ENCODE data around the gene DSEL.

The DSEL gene

DNA sequence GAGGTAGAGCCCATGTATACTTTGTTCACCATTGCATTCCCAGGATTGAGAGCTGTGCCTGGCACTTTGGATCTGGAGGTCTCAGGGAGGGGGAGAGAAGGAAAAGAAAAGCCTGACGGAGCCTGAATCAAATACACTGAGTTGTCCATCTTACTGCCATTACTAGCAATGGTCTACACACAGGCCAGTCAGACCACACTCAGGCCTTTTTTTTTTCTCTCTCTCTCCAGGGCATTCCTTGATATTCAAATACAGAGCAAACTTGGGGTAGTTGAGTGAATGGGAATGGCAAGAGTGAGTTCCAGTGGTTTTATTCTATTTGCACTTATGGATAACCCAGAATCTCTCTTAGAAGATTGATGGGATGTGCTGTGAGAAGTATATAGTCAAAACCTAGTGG is 11.8 kb downstream of the DSEL start:
- in situ Hi-C loops (cut with HindIII; ENCODE audit: low sequenced_read_pairs): no loop called here

DNA sequence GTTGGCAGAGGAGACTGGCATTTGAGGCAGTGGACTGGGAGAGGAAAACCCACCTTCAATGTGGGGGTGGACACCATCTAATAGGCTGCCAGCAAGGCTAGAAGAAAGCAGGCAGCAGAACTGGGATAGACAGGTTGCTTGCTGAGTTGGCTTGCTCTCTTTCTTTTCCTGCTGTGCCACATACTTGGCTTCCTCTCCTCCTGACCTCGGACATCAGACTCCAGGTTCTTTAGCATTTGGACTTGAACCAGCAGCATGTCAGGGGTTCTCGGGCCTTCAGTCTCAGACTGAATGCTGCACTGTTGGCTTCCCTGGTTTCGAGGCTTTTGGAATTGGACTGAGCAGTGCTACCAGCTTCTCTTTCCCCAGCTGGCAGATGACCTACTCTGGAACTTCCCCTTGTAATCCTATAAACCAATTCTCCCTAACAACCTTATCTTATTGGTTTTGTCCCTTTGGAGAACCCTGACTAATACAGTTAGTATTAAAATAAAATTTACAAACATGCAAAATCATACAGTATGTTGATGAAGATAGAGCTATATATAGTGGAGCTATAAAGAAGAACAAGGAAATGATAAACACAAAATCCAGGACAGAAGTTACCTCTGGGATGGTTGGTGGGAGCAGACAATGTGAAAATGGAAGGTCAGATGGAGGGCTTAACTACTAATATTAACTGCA is 15.9 kb downstream of the DSEL start:
- in situ Hi-C loops (cut with HindIII; ENCODE audit: low sequenced_read_pairs): no loop called here

DNA sequence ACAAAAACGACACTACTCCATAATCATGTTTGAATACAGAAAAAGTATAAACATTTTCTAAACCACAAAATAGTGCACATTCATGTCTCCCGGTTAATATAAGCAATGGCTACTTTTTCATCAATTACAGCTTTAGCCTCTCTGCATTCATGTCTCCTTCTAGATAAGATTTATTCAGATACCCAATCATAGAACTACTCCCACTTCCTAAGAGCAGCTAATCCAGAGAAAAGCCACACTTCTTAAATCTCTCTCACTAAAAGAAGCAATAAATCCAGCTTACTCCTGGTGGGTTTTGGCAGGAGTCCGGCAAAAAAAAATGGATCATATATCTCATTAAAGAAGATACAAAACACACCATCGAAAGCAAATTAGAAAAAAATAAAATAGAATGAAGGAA is 20.1 kb downstream of the DSEL start:
- in situ Hi-C loops (cut with HindIII; ENCODE audit: low sequenced_read_pairs): no loop called here

DNA sequence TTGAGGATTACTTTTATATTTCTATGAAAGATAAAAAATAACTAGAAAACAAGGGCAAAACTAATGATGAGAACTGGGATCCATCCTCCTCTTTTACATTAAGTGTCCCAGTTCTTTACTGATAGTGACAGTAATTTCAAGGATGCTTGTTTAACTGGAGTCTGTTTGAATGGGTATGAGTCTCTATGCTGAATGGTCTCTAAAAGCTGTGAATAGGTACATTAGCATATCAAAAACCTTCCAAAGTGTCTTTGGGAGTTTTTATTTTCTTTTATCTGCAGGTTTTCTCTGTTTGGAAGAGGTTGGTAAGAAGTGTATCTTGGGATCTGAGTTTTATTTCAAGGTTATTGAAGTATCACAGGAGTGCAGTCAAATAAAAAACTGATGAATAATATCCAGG is 30.0 kb downstream of the DSEL start:
- in situ Hi-C loops (cut with HindIII; ENCODE audit: low sequenced_read_pairs): no loop called here

DNA sequence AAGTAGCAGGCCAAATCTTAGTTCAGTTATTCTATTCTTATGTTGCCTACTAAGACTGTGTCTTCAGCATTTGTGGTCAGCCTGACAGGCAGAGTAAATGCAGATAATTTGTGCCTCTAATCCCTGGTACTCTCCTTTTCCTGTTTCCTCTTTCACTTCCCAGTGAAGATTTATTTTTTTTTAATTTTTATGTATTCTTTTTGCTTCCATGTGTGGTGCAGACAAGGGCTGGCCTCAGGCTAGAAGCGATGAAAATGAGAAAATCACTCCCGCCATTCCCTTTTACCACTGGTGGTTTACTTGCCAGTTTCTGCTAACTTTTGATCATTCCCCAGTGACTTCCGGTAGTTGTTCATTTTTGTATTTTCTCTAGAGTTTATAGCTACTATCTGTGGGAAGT is 30.9 kb downstream of the DSEL start:
- in situ Hi-C loops (cut with HindIII; ENCODE audit: low sequenced_read_pairs): no loop called here

DNA sequence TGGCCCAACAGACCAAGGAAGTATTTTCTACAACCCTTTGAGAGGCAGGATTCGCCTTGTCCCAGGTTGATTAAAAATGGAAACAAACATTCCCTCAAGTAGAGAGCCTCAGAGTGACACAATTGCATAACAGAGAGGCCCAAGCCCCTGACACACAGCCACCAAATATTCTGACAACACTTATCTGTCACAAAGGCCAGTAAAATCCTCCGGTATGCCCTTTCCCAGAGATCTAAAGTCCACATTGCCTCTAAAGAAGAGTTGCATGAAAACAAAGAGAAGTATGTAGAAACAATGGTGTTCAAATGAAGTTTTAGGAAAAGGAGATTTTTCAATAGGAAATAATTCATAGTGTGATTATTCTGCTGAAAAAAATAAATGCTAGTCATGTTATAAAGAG is 32.1 kb downstream of the DSEL start:
- in situ Hi-C loops (cut with HindIII; ENCODE audit: low sequenced_read_pairs): no loop called here

DNA sequence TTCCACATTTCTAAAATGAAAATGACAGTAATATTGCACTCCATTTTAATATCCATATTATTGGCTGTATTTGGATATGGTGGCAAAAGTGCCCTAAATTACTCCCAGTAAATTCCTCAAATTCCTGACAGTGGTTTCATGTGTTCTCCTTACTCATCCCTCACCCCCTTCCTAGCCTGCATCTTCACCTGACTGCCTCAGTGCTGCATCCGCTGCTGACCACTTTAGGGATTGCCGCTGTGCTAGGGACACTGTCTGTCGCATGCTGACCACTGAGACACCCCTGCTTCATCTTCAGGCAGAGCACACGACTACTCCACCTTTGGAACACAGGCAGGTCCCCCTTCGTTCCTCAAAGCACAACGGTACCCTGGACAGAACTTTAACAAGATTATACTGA is 32.6 kb downstream of the DSEL start:
- in situ Hi-C loops (cut with HindIII; ENCODE audit: low sequenced_read_pairs): no loop called here

DNA sequence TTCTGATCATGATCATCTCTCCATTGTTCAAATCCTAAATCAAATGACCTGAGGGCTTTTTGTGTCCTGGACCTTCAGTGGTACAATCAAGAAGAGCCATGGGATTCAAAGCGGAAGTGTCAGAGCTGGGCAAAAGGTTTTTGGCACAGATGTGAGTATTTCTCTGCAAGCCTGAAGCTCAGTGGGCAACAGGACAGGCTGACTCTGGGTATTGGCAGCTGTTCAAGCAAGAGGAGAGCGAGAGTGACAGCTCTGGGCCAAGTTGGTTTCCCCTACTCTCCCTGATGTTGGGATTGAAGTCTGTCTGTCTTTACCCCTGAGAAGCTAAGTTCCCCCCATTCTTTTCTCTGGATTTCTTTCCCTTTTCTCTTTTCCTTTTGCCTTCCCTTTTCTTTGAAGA is 33.3 kb downstream of the DSEL start:
- in situ Hi-C loops (cut with HindIII; ENCODE audit: low sequenced_read_pairs): no loop called here

DNA sequence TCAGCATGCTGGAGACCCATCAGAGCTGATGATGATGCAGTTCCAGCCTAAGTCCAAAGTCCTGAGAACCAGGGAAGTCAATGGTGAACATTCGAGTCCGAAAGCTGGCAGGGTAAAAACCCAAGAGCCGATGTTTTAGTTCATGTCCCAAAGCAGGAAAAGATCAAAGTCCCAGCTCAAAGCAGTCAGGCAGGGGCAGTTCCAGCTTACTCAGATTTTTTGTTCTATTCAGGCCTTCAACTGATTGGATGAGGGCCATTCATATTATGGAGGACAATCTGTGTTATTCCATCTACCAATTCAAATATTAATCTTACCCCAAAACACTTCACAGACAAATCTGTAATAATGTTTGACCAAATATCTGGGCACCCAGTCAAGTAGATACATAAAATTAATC is 38.3 kb downstream of the DSEL start:
- in situ Hi-C loops (cut with HindIII; ENCODE audit: low sequenced_read_pairs): no loop called here

DNA sequence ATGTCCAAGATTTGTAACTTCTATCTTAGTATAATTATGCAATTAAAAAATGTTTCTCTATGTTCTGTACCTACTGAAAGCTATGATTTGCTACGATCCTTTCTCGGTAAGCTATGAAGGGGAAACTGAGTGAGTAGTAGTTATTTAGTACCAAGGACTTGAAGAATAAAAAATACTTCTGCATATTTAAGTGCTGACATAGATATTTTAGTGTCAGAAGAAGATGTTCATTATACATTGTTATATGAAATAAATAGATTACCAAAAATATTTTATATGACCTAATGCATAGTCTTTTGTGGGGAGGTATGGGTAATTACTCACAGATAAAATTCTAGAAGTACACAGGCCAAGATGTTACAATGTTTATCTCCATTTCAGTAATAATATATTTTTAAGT is 39.0 kb downstream of the DSEL start:
- in situ Hi-C loops (cut with HindIII; ENCODE audit: low sequenced_read_pairs): no loop called here

DNA sequence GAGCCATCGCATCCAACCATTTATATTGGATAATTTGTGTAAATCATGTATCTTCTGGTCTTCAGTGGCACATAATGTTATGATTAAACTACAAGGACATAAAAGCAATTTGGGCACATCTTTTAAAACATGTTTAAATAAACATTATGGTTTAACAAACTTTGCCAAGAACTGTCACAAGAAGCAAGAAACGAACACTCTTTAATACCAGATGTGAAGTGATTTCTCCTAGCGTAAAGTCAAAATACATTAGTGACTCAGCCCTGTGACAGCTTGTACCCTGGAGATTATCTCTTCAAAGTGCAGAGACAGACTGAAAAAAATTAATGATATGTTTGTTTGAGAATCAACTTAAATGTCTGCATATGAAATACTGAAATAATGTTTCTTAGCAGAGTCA is 39.9 kb downstream of the DSEL start:
- in situ Hi-C loops (cut with HindIII; ENCODE audit: low sequenced_read_pairs): no loop called here

DNA sequence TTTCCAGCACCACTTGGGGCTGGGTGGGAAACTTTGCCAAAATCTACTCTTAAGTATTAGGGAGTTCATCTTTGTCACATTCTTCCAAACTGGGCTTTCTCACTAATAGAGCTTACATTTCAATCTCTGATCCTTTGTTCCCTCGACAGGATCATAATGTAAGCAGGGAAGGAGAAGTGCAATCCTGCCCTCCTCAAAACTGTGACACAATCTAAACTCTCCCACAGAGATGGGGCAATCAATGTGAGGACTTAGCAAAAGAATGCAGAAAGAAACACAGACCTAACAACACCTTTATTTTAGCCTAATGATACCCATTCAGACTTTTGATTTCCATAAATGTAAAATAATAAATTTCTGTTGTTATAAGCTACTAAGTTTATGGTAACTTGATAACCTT is 40.8 kb downstream of the DSEL start:
- in situ Hi-C loops (cut with HindIII; ENCODE audit: low sequenced_read_pairs): no loop called here

DNA sequence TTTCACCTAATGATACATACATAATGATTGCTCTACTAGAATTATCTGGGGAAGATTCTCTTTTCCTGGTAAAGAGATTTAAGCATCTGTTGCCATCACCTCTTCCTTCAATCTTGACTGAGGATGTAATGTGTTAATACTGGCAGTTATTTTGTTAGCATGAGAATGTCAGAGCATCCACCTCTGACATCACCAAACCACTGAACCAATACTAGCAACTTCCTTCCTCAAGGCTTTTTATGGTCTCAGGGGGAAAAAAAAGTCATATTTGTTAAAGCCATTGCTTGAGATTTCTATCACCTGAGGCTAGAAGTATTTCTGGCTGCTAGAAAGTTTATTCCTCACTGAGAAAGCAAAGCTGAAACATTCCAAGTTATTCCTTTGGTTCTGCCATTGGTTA is 48.5 kb downstream of the DSEL start:
- in situ Hi-C loops (cut with HindIII; ENCODE audit: low sequenced_read_pairs): no loop called here

DNA sequence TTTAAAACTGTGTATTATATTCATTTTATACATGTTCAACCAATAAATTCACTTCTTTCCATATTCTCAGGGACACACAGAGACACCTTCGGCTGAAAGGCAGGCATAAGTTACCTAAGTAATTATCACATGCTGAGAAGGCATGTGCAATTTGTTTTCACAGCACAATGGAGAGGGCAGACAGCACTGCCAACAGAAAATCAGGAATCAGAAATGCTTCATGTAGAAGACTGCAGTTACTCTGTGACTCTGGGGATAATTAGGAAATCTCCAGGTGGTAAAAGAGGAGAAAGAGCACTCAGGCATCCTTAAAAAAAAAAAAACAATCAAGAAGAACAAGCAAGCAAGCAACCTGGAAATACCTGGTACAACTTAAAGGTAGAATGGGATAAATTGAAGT is 49.3 kb downstream of the DSEL start:
- in situ Hi-C loops (cut with HindIII; ENCODE audit: low sequenced_read_pairs): no loop called here

DNA sequence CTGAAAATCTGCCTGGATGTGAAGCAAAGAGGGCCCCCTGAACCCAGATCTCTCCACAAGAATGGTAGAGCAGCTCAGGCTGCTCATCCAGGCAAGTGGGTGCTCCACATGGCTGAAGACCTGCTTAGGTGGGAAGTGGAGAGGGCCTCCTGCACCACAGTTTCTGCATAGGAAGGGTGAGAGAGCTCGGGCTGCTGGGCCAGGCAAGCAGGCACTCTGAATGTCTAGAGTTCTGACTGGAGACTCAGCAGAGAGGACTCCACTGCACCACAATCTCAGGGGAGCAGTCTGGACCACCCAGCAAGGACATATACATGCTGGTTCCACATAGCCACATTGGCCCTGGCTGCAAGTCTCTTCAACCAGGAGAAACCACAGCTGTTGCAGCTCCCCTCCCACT is 52.0 kb downstream of the DSEL start:
- in situ Hi-C loops (cut with HindIII; ENCODE audit: low sequenced_read_pairs): no loop called here

DNA sequence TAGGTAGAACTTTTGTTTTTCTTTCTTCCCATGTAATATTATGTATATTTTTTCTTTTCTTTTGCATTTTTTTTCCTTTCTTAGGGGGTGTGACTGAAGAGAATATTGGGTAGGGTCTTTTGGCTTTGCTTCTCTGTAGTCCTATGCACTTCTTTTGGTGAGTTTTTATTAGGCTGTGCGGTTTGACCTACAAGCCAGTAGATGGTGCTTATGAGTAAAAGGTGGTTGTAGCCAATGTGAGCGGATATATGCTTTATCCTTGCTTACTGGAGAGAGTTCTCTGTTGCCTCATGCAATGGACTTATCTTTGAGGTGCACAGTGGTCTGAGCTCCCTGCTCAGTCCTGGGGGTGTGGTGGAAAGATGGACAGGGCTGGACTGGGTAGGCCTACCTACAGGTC is 52.7 kb downstream of the DSEL start:
- in situ Hi-C loops (cut with HindIII; ENCODE audit: low sequenced_read_pairs): no loop called here

DNA sequence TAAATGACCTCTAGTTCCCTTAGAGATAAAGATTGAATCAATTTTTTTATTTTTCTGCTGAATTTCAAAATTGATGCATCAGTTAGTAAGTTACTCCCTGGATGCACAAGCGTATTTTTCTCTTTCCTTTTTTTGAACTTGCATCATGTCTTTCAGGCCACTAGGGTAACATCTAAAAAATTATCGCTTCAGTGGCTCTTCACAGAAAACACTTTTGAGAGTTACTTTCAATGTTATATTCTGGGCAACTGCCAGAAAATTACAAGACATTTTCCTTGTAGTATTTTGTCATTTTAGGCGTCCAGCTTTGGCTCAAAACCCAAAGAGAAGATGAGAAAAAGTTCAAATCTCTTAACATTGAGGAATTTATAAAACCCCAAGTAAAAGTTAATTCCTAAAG is 59.8 kb downstream of the DSEL start:
- in situ Hi-C loops (cut with HindIII; ENCODE audit: low sequenced_read_pairs): no loop called here
